Measurements from ENCODE around the gene CGGBP1. TPM values are rescaled to one million over a fixed set of nuclear protein-coding genes. Genes with fewer than 3 reads are reported as not detected.

CGGBP1 gene
- total RNA-seq, 2 experiments from 2014 or later: 106 to 111 TPM

GRCh38 chr3:88059380-88060170 is 770 bp upstream of the CGGBP1 start:
- POLR2A ChIA-PET: interaction anchor here (1.1 to 2.3 kb wide), 9 partner anchors 8 to 91 kb away, joined by 3 to 65 read pairs (median 5); partner anchors contain the start of gene C3orf38
- DNase-seq (peak; percentile 31), ATAC-seq (ENCODE audit: low read depth) (no peak)
- H3K27ac Mint-ChIP-seq: peak overlapping the region; percentile 90
- no peaks in the 10 kb centered on the region for H3K9me3 Mint-ChIP-seq
- peaks cover 28% of the 10 kb centered on the region for H3K36me3 Mint-ChIP-seq
- H3K27me3 Mint-ChIP-seq: no peaks in the 10 kb centered on the region
- peaks cover 32% of the 10 kb centered on the region for H3K4me1 Mint-ChIP-seq
- H3K4me3 Mint-ChIP-seq: peak overlapping the region; percentile 97

GRCh38 chr3:88058306-88058580 is 562 bp downstream of the CGGBP1 start:
- H3K4me1 Mint-ChIP-seq: peaks cover 32% of the 10 kb centered on the region
- no peaks in the 10 kb centered on the region for H3K27me3 Mint-ChIP-seq
- ATAC-seq (ENCODE audit: low read depth) (no peak), DNase-seq (no peak)
- peak overlapping the region; percentile 94 for H3K27ac Mint-ChIP-seq
- H3K4me3 Mint-ChIP-seq: peak overlapping the region; percentile 97
- no peaks in the 10 kb centered on the region for H3K9me3 Mint-ChIP-seq
- POLR2A ChIA-PET: interaction anchor here (0.8 to 2.3 kb wide), 10 partner anchors 22 to 831 kb away, joined by 3 to 65 read pairs (median 4); partner anchors contain the start of genes C3orf38 and CHMP2B
- H3K36me3 Mint-ChIP-seq: peaks cover 31% of the 10 kb centered on the region

- no peak for ATAC-seq (ENCODE audit: low read depth)
- DNase-seq: no peak
- Mint-ChIP-seq H3K27ac (peak overlapping the region; percentile 89), H3K4me1 (peaks cover 28% of the 10 kb centered on the region), H3K27me3 (no peaks in the 10 kb centered on the region), H3K36me3 (peaks cover 31% of the 10 kb centered on the region), H3K4me3 (peak overlapping the region; percentile 97), H3K9me3 (no peaks in the 10 kb centered on the region)
- POLR2A ChIA-PET: interaction anchor here (0.8 to 2.3 kb wide), 9 partner anchors 24 to 831 kb away, joined by 3 to 65 read pairs (median 5); partner anchors contain the start of genes C3orf38 and CHMP2B
Measured at GRCh38 chr3:88057630-88058305, 1.0 kb downstream of the CGGBP1 start.

- H3K27me3 Mint-ChIP-seq: no peaks in the 10 kb centered on the region
- POLR2A ChIA-PET: no interaction called here
- no peak overlapping the region for H3K27ac Mint-ChIP-seq
- H3K4me3 Mint-ChIP-seq: no peak overlapping the region
- peaks cover 9% of the 10 kb centered on the region for H3K4me1 Mint-ChIP-seq
- ATAC-seq (ENCODE audit: low read depth): no peak
- no peak for DNase-seq
- H3K9me3 Mint-ChIP-seq: no peaks in the 10 kb centered on the region
- H3K36me3 Mint-ChIP-seq: no peaks in the 10 kb centered on the region
Measured at GRCh38 chr3:88046766-88047165, 12.0 kb downstream of the CGGBP1 start.

- no peaks in the 10 kb centered on the region for H3K9me3 Mint-ChIP-seq
- no peak for DNase-seq
- H3K27ac Mint-ChIP-seq: no peak overlapping the region
- H3K4me1 Mint-ChIP-seq: peaks cover 8% of the 10 kb centered on the region
- H3K36me3 Mint-ChIP-seq: no peaks in the 10 kb centered on the region
- no peaks in the 10 kb centered on the region for H3K27me3 Mint-ChIP-seq
- H3K4me3 Mint-ChIP-seq: no peak overlapping the region
- no peak for ATAC-seq (ENCODE audit: low read depth)
- POLR2A ChIA-PET: no interaction called here
Measured at GRCh38 chr3:88044411-88044810, 14.4 kb downstream of the CGGBP1 start.

GRCh38 chr3:88041005-88041404 is 17.8 kb downstream of the CGGBP1 start:
- H3K36me3 Mint-ChIP-seq: no peaks in the 10 kb centered on the region
- POLR2A ChIA-PET: no interaction called here
- DNase-seq (no peak), ATAC-seq (ENCODE audit: low read depth) (no peak)
- no peaks in the 10 kb centered on the region for H3K27me3 Mint-ChIP-seq
- no peak overlapping the region for H3K4me3 Mint-ChIP-seq
- peaks cover 1% of the 10 kb centered on the region for H3K9me3 Mint-ChIP-seq
- no peak overlapping the region for H3K27ac Mint-ChIP-seq
- peaks cover 4% of the 10 kb centered on the region for H3K4me1 Mint-ChIP-seq

GRCh38 chr3:88040529-88040928 is 18.3 kb downstream of the CGGBP1 start:
- H3K36me3 Mint-ChIP-seq: no peaks in the 10 kb centered on the region

GRCh38 chr3:88038566-88038965 is 20.2 kb downstream of the CGGBP1 start:
- DNase-seq (no peak), ATAC-seq (ENCODE audit: low read depth) (no peak)
- Mint-ChIP-seq H3K4me3 (no peak overlapping the region), H3K27me3 (no peaks in the 10 kb centered on the region), H3K9me3 (peaks cover 1% of the 10 kb centered on the region), H3K36me3 (no peaks in the 10 kb centered on the region), H3K27ac (no peak overlapping the region), H3K4me1 (peaks cover 5% of the 10 kb centered on the region)
- POLR2A ChIA-PET: no interaction called here

More at GRCh38 chr3:88040529-88040928, 18.3 kb downstream of the CGGBP1 start:
- Mint-ChIP-seq H3K27ac (no peak overlapping the region), H3K4me3 (no peak overlapping the region), H3K27me3 (no peaks in the 10 kb centered on the region), H3K4me1 (peaks cover 4% of the 10 kb centered on the region), H3K9me3 (peaks cover 1% of the 10 kb centered on the region)
- POLR2A ChIA-PET: no interaction called here
- DNase-seq (no peak), ATAC-seq (ENCODE audit: low read depth) (no peak)

- Mint-ChIP-seq H3K4me1 (peaks cover 17% of the 10 kb centered on the region), H3K9me3 (peaks cover 1% of the 10 kb centered on the region), H3K27me3 (no peaks in the 10 kb centered on the region), H3K4me3 (no peak overlapping the region), H3K36me3 (peaks cover 1% of the 10 kb centered on the region), H3K27ac (no peak overlapping the region)
- POLR2A ChIA-PET: interaction anchor here (0.9 kb wide), 1 partner anchor 23 kb away, joined by 3 read pairs; the partner anchor contains the start of genes CGGBP1 and ZNF654
- DNase-seq: no peak
- no peak for ATAC-seq (ENCODE audit: low read depth)
Measured at GRCh38 chr3:88036221-88036620, 22.6 kb downstream of the CGGBP1 start.

- DNase-seq (no peak), ATAC-seq (ENCODE audit: low read depth) (no peak)
- H3K27me3 Mint-ChIP-seq: no peaks in the 10 kb centered on the region
- H3K9me3 Mint-ChIP-seq: peaks cover 1% of the 10 kb centered on the region
- peaks cover 1% of the 10 kb centered on the region for H3K36me3 Mint-ChIP-seq
- H3K27ac Mint-ChIP-seq: peak overlapping the region; percentile 50
- H3K4me3 Mint-ChIP-seq: no peak overlapping the region
- POLR2A ChIA-PET: interaction anchor here (0.9 kb wide), 1 partner anchor 24 kb away, joined by 3 read pairs; the partner anchor contains the start of genes CGGBP1 and ZNF654
- H3K4me1 Mint-ChIP-seq: peaks cover 21% of the 10 kb centered on the region
Measured at GRCh38 chr3:88034491-88035275, 24.1 kb downstream of the CGGBP1 start.

GRCh38 chr3:88033808-88034207 is 25.0 kb downstream of the CGGBP1 start:
- DNase-seq (no peak), ATAC-seq (ENCODE audit: low read depth) (no peak)
- no peaks in the 10 kb centered on the region for H3K27me3 Mint-ChIP-seq
- peaks cover 1% of the 10 kb centered on the region for H3K36me3 Mint-ChIP-seq
- no peaks in the 10 kb centered on the region for H3K9me3 Mint-ChIP-seq
- H3K4me1 Mint-ChIP-seq: peaks cover 23% of the 10 kb centered on the region
- no peak overlapping the region for H3K27ac Mint-ChIP-seq
- no peak overlapping the region for H3K4me3 Mint-ChIP-seq
- POLR2A ChIA-PET: interaction anchor here (0.9 kb wide), 1 partner anchor 25 kb away, joined by 3 read pairs; the partner anchor contains the start of genes CGGBP1 and ZNF654

- H3K36me3 Mint-ChIP-seq: peaks cover 1% of the 10 kb centered on the region
- H3K4me3 Mint-ChIP-seq: no peak overlapping the region
- H3K9me3 Mint-ChIP-seq: no peaks in the 10 kb centered on the region
- peaks cover 23% of the 10 kb centered on the region for H3K4me1 Mint-ChIP-seq
- H3K27me3 Mint-ChIP-seq: no peaks in the 10 kb centered on the region
- POLR2A ChIA-PET: interaction anchor here (2.3 to 2.7 kb wide), 2 partner anchors 26 to 117 kb away, joined by 18 to 25 read pairs; partner anchors contain the start of genes C3orf38, CGGBP1 and ZNF654
- DNase-seq (no peak), ATAC-seq (ENCODE audit: low read depth) (no peak)
- no peak overlapping the region for H3K27ac Mint-ChIP-seq
Measured at GRCh38 chr3:88033079-88033478, 25.7 kb downstream of the CGGBP1 start.

- ATAC-seq (ENCODE audit: low read depth): no peak
- Mint-ChIP-seq H3K4me1 (peaks cover 22% of the 10 kb centered on the region), H3K27ac (peak overlapping the region; percentile 96), H3K4me3 (peak overlapping the region; percentile 95), H3K27me3 (no peaks in the 10 kb centered on the region), H3K36me3 (peaks cover 1% of the 10 kb centered on the region), H3K9me3 (no peaks in the 10 kb centered on the region)
- POLR2A ChIA-PET: interaction anchor here (2.3 to 2.7 kb wide), 2 partner anchors 27 to 118 kb away, joined by 18 to 25 read pairs; partner anchors contain the start of genes C3orf38, CGGBP1 and ZNF654
- no peak for DNase-seq
Measured at GRCh38 chr3:88032245-88032644, 26.6 kb downstream of the CGGBP1 start.
